Ovary (tissue), 9 donors: ENCODE results near the gene GPC6. TPM values are rescaled to one million over a fixed set of nuclear protein-coding genes. Genes with fewer than 3 reads are reported as not detected.

Experiments
- DNase-seq, 5 donors: peaks; one replicate each; pipeline ENCODE4 v3.0.0-alpha.2; 2019 to 2020
- H3K27ac ChIP-seq, 2 donors: fragments of 200-600 bp; one replicate each; pipeline versions ENCODE4 v1.5.1 to v1.8.0; 2019 to 2022
- H3K27me3 ChIP-seq: fragments of 200-600 bp; one replicate; pipeline ENCODE4 v1.8.0; 2022
- H3K36me3 ChIP-seq: fragments of 200-600 bp; sonication (generic); one replicate; pipeline ENCODE4 v1.5.1; 2019
- H3K4me1 ChIP-seq: one replicate; pipeline ENCODE4 v1.8.1; 2013; ENCODE audit warnings: mild to moderate bottlenecking, moderate library complexity; ENCODE audit not compliant: insufficient read depth
- H3K4me3 ChIP-seq: fragments of 200-600 bp; sonication (generic); one replicate; pipeline ENCODE4 v1.5.1; 2017
- H3K9me3 ChIP-seq, 2 donors: fragments of 200-600 bp in 1 of 2; sonication (generic) in 1 of 2; one replicate each; pipeline versions ENCODE4 v1.5.1 to v1.8.1; 2013 to 2019; ENCODE audit warnings: mild to moderate bottlenecking in 1 of 2, moderate library complexity in 1 of 2
- EP300 ChIP-seq: sonication (generic); formaldehyde crosslinking; IDR thresholded peaks from one replicate; pipeline ENCODE4 v1.6.1; 2017; ENCODE audit warnings: antibody characterized with exemption
- POLR2A ChIP-seq: fragments of 450-650 bp; IDR thresholded peaks from one replicate; pipeline ENCODE4 v1.6.1; 2017; ENCODE audit warnings: antibody characterized with exemption, mild to moderate bottlenecking, moderate library complexity
- WGBS, 3 donors: extraction: QIAGEN DNeasy Blood & Tissue Kit in 1 of 3; methylation state at CpG; one replicate each; pipeline versions ENCODE4 v1.1.5 to v1.1.7; 2013 to 2017; 5-methylcytosine and 5-hydroxymethylcytosine counted together
- intact Hi-C, 4 donors: fragments of 100-400 bp; cut with DNase I; formaldehyde crosslinking; loops; one replicate each; pipeline versions ENCODE4 v1.11.0 to v1.15.1; 2022 to 2023
- polyA plus RNA-seq, 2 donors: library from polyadenylated mRNA; stranded (reverse); fragments of 200-250 nt in 1 of 2; fragments of 350-450 nt in 1 of 2; fragmentation: Illumina TruSeq in 1 of 2; extraction: RNeasy Lipid Tissue Mini Kit (QIAGEN cat#74804) in 1 of 2; gene quantifications; one replicate each; pipeline ENCODE4 v1.2.3, GENCODE V29; 2013 to 2014
- total RNA-seq, 7 donors: library from RNA; depleted of rRNA in 2 of 7; stranded (reverse); fragments of >200 nt in 2 of 7; fragmentation: NEBNext Ultra II Directional in 3 of 7; extraction: Animal tissue kit (Norgen Biotek cat#: 25700) in 3 of 7; gene quantifications; one replicate each; pipeline versions ENCODE4 v1.1.0 to v1.2.4, GENCODE V29; 2016 to 2023
- TF ChIP-seq, protein P1 (sequence below), 3 donors: fragments of 450-650 bp in 2 of 3; fragments of 200-600 bp in 1 of 3; IDR thresholded peaks; one replicate each; pipeline versions ENCODE4 v1.5.1 to v1.8.0; 2016 to 2022; ENCODE audit warnings: antibody characterized with exemption in 3 of 3, mild to moderate bottlenecking in 1 of 3
- donor health status: DM: no; HTN: no; CAD: no; lungs with moderate emphysema.
- donor health status: DM: no; HTN: no; CAD: no.
- donor health status: Bipolar disorder and iron deficiency.
- donor health status: DM: yes; HTN: yes; CAD: no.
- donor health status: DM: no; HTN: no; CAD: no.
- donor health status: DM: yes; HTN: yes; CAD: no.

GPC6 gene
- total and polyA plus RNA-seq, 9 donors, result 4.3 to 22.3 (median 17.9) TPM

DNA sequence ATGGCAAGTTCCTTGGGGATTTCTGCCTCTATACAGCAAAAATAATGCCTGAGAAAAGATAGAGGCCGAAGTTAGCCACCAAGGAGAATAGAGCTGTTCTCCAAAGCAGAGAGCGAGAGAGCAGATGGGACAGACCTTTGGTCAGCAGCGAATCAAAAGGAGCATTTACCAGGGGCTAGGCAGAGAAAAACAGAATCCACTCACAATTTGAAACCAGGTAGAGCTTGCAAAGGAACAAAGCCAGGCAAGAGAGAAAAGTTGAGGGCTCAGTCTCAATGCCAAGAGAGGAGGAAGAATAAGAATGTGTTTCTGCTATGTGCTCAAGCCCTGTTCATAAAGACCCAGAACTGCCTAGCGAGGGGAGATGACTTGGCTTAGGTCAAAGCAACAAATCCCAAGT, 1140.1 kb downstream of the GPC6 start:
- Histone ChIP-seq H3K27me3 (no peaks in the 10 kb centered on the region), H3K27ac (no peak overlapping the region), H3K4me3 (no peak overlapping the region), H3K4me1 (no peaks in the 10 kb centered on the region), H3K9me3 (no peaks in the 10 kb centered on the region), H3K36me3 (no peaks in the 10 kb centered on the region)
- TF ChIP-seq POLR2A (no peak), EP300 (no peak)
- TF ChIP-seq, protein P1, sequence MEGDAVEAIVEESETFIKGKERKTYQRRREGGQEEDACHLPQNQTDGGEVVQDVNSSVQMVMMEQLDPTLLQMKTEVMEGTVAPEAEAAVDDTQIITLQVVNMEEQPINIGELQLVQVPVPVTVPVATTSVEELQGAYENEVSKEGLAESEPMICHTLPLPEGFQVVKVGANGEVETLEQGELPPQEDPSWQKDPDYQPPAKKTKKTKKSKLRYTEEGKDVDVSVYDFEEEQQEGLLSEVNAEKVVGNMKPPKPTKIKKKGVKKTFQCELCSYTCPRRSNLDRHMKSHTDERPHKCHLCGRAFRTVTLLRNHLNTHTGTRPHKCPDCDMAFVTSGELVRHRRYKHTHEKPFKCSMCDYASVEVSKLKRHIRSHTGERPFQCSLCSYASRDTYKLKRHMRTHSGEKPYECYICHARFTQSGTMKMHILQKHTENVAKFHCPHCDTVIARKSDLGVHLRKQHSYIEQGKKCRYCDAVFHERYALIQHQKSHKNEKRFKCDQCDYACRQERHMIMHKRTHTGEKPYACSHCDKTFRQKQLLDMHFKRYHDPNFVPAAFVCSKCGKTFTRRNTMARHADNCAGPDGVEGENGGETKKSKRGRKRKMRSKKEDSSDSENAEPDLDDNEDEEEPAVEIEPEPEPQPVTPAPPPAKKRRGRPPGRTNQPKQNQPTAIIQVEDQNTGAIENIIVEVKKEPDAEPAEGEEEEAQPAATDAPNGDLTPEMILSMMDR (IDR thresholded peaks at IDR 0.05), result no peak
- WGBS, 3 donors, result 92 to 99% (median 97%) methylated on average over 4 of the region's 4 CpGs
- no peak for DNase-seq
- intact Hi-C loops, result loop anchor here in 1 of 4 donors (10.0 kb wide), 1 partner anchor 1142 kb away; the partner anchor contains the start of gene GPC6

DNA sequence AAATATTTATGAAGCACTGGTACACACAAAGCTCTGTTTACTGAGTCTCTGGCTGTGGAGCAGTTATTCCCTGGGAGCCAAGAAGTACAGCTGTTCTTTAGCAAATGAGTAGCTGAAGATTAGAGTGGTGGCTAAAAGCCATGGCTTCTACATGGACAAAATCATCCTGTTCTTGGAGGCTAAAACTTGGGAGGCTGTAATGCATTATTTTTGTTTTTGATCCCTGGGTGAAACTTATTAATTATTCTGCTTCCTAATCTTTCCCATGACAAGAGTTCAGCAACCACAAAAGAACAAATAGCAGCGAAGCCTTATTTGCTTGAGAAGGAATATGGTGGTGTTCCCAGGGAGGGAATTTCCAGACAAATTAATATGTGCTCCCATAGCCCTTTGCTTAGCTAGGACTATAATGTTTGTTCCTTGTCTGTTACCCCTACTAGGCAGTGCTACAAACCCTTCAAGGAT, 1143.4 kb downstream of the GPC6 start:
- Histone ChIP-seq H3K27ac (peak overlapping the region in 1 of 2 donors; percentile 16), H3K27me3 (no peaks in the 10 kb centered on the region), H3K36me3 (no peaks in the 10 kb centered on the region), H3K4me3 (no peak overlapping the region), H3K9me3 (no peaks in the 10 kb centered on the region), H3K4me1 (no peaks in the 10 kb centered on the region)
- DNase-seq, result peak in 3 of 5 donors; percentile 19 to 41 (median 35)
- 8 to 22% (median 16%) methylated on average over 1 of the region's 1 CpG for WGBS, 3 donors
- intact Hi-C loops, result loop anchor here in 1 of 4 donors (10.0 kb wide), 1 partner anchor 1145 kb away; the partner anchor contains the start of gene GPC6
- no peak for TF ChIP-seq EP300
- TF ChIP-seq POLR2A, result no peak
- TF ChIP-seq, protein P1 (IDR thresholded peaks at IDR 0.05), result no peak

DNA sequence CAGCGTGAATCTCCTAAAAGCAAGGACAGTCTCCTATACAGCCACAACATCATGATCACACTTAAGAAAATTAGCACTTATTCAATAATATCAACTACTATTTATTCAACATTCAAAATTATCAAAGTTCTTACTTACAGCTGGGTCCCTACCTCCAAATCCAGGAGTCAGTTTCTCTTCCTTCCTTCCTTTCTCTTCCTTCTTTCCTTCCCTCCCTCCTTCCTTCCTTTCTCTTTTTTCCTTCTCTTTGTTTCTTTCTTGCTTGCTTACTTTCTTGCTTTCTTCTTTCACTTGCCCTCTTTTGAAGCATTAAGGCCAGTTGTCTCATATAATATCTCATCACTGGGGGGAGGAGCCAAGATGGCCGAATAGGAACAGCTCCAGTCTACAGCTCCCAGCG, 1145.2 kb downstream of the GPC6 start:
- H3K9me3 ChIP-seq, result no peaks in the 10 kb centered on the region
- H3K27ac ChIP-seq, result no peak overlapping the region
- TF ChIP-seq, protein P1 (IDR thresholded peaks at IDR 0.05), result no peak
- TF ChIP-seq EP300, result no peak
- TF ChIP-seq POLR2A, result no peak
- no peak for DNase-seq
- H3K4me1 ChIP-seq, result no peaks in the 10 kb centered on the region
- no peaks in the 10 kb centered on the region for H3K27me3 ChIP-seq
- H3K4me3 ChIP-seq, result no peak overlapping the region
- 92 to 98% (median 97%) methylated on average over 3 of the region's 3 CpGs for WGBS, 3 donors
- no peaks in the 10 kb centered on the region for H3K36me3 ChIP-seq
- intact Hi-C loops, result no loop called here

DNA sequence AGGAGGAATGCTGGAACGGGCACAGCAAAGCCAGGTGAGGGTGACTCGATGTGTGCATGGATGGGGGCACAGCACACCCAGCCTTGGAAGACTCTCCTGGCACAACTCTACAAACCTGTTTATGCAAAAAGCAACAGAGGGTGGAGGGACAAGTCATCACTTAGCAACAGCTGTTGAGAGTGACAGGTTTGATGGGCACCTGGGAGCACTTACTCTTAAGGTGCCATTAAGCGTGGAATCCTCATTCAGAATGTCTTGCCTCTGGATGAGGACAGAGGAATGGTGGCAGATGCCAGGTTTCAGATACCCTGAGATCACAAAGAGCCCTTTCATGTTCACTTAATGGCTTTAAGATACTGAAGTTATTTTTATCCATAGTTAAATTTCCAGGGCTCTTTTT, 1155.9 kb downstream of the GPC6 start:
- DNase-seq, result no peak
- WGBS, 3 donors, result 96 to 99% (median 97%) methylated on average over 3 of the region's 3 CpGs
- H3K27ac ChIP-seq, result no peak overlapping the region
- no peaks in the 10 kb centered on the region for H3K4me1 ChIP-seq
- TF ChIP-seq POLR2A, result no peak
- TF ChIP-seq EP300, result no peak
- TF ChIP-seq, protein P1 (IDR thresholded peaks at IDR 0.05), result no peak
- no peak overlapping the region for H3K4me3 ChIP-seq
- no peaks in the 10 kb centered on the region for H3K9me3 ChIP-seq
- no peaks in the 10 kb centered on the region for H3K36me3 ChIP-seq
- no peaks in the 10 kb centered on the region for H3K27me3 ChIP-seq
- intact Hi-C loops, result no loop called here
